OCI-LY3 (cell line): ENCODE results near the gene CLPTM1L.

Experiments
- CTCF ChIP-seq: fragments of 200-600, 300-600 bp; sonication (generic); IDR thresholded peaks from 2 replicates; pipeline ENCODE4 v1.5.1; 2014; ENCODE audit warnings: antibody characterized with exemption, low read length, low read depth
- EZH2phosphoT487 ChIP-seq: fragments of 200-600 bp; shearing (Covaris generic); IDR thresholded peaks from 2 replicates; pipeline ENCODE4 v1.6.1; 2018; ENCODE audit warnings: antibody characterized with exemption, mixed run types, low read depth

DNA sequence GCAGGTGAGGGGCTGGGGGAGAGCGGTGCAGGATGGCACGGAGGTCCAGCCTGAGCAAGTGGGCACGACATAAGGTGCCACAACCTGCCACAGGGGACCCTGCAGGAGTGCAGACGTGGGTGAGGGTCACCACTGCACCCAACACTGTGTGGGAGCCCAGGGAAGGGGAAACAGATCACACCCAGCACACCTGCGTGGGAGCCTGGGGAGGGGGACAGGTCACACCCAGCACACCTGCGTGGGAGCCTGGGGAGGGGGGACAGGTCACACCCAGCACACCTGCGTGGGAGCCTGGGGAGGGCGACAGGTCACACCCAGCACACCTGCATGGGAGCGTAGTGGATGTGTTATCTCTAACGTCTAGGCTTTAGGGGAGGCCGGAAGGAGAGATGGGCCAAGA, 47.4 kb upstream of the CLPTM1L start:
- TF ChIP-seq CTCF (no peak), EZH2phosphoT487 (no peak)
